PFSK-1 (cell line): ENCODE data around the gene ABCC4.

Experiments
- FOXP2 ChIP-seq: optimal IDR thresholded peaks from 2 replicates; pipeline ENCODE3; 2011; ENCODE audit warnings: borderline replicate concordance, control low read depth, inconsistent platforms; ENCODE audit not compliant: insufficient read depth; ENCODE audit errors: extremely low read length, extremely low read depth
- POLR2AphosphoS5 ChIP-seq: IDR thresholded peaks from 2 replicates; pipeline ENCODE4 v1.6.1; 2012; ENCODE audit warnings: low read depth, mild to moderate bottlenecking, control low read depth, low read length, moderate library complexity
- REST ChIP-seq, 2 experiments: IDR thresholded peaks; 2 replicates each; pipeline versions ENCODE4 v1.6.1 to v1.8.0; 2011 to 2012; ENCODE audit warnings: low read depth in 2 of 2, low read length in 2 of 2, control low read depth in 1 of 2, inconsistent platforms in 1 of 2, mild to moderate bottlenecking in 1 of 2, moderate library complexity in 1 of 2; ENCODE audit not compliant: insufficient read depth in 1 of 2
- SIN3A ChIP-seq: IDR thresholded peaks from 2 replicates; pipeline ENCODE4 v1.6.1; 2012; ENCODE audit warnings: mild to moderate bottlenecking, low read length, moderate library complexity, borderline replicate concordance; ENCODE audit not compliant: insufficient read depth
- TAF1 ChIP-seq: IDR thresholded peaks from 2 replicates; pipeline ENCODE4 v1.6.1; 2012; ENCODE audit warnings: low read length, control low read depth, borderline replicate concordance; ENCODE audit not compliant: insufficient read depth

ABCC4 gene

GRCh38 chr13:95038949-95039348 lies 262.3 kb downstream of the ABCC4 start:
- TF ChIP-seq FOXP2: no peak
- TF ChIP-seq REST (IDR thresholded peaks at IDR 0.05; ENCODE audit: insufficient read depth in 1 of 2, low read depth in 2 of 2, low read length in 2 of 2): no peak
- TF ChIP-seq POLR2AphosphoS5: no peak
- TF ChIP-seq TAF1: no peak
- no peak for TF ChIP-seq SIN3A

- no peak for TF ChIP-seq TAF1
- no peak for TF ChIP-seq SIN3A
- TF ChIP-seq POLR2AphosphoS5: no peak
Measured at GRCh38 chr13:95035311-95036109, 265.7 kb downstream of the ABCC4 start.

- TF ChIP-seq FOXP2 (no peak), TAF1 (no peak), SIN3A (no peak), POLR2AphosphoS5 (no peak), REST (IDR thresholded peaks at IDR 0.05; ENCODE audit: insufficient read depth in 1 of 2, low read depth in 2 of 2, low read length in 2 of 2) (no peak)
Measured at GRCh38 chr13:95033890-95034289, 267.4 kb downstream of the ABCC4 start.

- TF ChIP-seq FOXP2 (no peak), SIN3A (no peak), REST (IDR thresholded peaks at IDR 0.05; ENCODE audit: insufficient read depth in 1 of 2, low read depth in 2 of 2, low read length in 2 of 2) (no peak), TAF1 (no peak), POLR2AphosphoS5 (no peak)
Measured at GRCh38 chr13:95032121-95032520, 269.1 kb downstream of the ABCC4 start.

GRCh38 chr13:95030821-95031343 lies 270.4 kb downstream of the ABCC4 start:
- TF ChIP-seq POLR2AphosphoS5 (no peak), SIN3A (no peak), TAF1 (no peak), FOXP2 (no peak), REST (IDR thresholded peaks at IDR 0.05; ENCODE audit: insufficient read depth in 1 of 2, low read depth in 2 of 2, low read length in 2 of 2) (no peak)
